MM.1S (cell line): ENCODE measurements around the gene REELD1.

Experiments
- DNase-seq: peaks from one replicate; pipeline ENCODE4 v3.0.0-alpha.2; 2015
- H2AFZ ChIP-seq: fragments of 300-600 bp; sonication (generic); 2 replicates; pipeline ENCODE4 v1.6.0; 2016; ENCODE audit warnings: antibody characterized with exemption, low read length
- H3F3A ChIP-seq: fragments of 300-600 bp; sonication (generic); 2 replicates; pipeline ENCODE4 v1.6.1; 2016; ENCODE audit warnings: mild to moderate bottlenecking, antibody characterized with exemption, low read length, moderate library complexity, mixed read lengths; ENCODE audit not compliant: insufficient read depth
- H3K27ac ChIP-seq: fragments of 300-600 bp; sonication (generic); 2 replicates; pipeline ENCODE4 v1.5.1; 2016; ENCODE audit warnings: mild to moderate bottlenecking, low read length
- H3K27me3 ChIP-seq: fragments of 300-600 bp; sonication (generic); replicated peaks from 2 replicates; pipeline ENCODE4 v1.6.0; 2016; ENCODE audit warnings: low read length; ENCODE audit not compliant: insufficient read depth
- H3K36me3 ChIP-seq: fragments of 300-600 bp; sonication (generic); replicated peaks from 2 replicates; pipeline ENCODE4 v1.6.1; 2016; ENCODE audit warnings: mild to moderate bottlenecking, low read length, mixed read lengths; ENCODE audit not compliant: insufficient read depth
- H3K4me1 ChIP-seq: fragments of 300-600 bp; sonication (generic); 2 replicates; pipeline ENCODE4 v1.6.1; 2016; ENCODE audit warnings: low read length, mixed read lengths
- H3K4me2 ChIP-seq: fragments of 300-600 bp; sonication (generic); 2 replicates; pipeline ENCODE4 v1.6.0; 2016; ENCODE audit warnings: low read depth, low read length
- H3K4me3 ChIP-seq: fragments of 300-600 bp; sonication (generic); 2 replicates; pipeline ENCODE4 v1.5.1; 2016; ENCODE audit warnings: low read length, mixed read lengths
- H3K79me2 ChIP-seq: fragments of 300-600 bp; sonication (generic); 2 replicates; pipeline ENCODE4 v1.6.1; 2016; ENCODE audit warnings: mixed run types, low read length, mixed read lengths
- H3K9ac ChIP-seq: fragments of 300-600 bp; sonication (generic); 2 replicates; pipeline ENCODE4 v1.6.1; 2016; ENCODE audit warnings: low read length, mixed read lengths
- H3K9me2 ChIP-seq: fragments of 300-600 bp; sonication (generic); replicated peaks from 2 replicates; pipeline ENCODE4 v1.6.1; 2016; ENCODE audit warnings: mild to moderate bottlenecking, low read length, mixed read lengths; ENCODE audit not compliant: insufficient read depth
- H3K9me3 ChIP-seq: fragments of 300-600 bp; sonication (generic); replicated peaks from 2 replicates; pipeline ENCODE4 v1.6.1; 2016; ENCODE audit warnings: mild to moderate bottlenecking, low read length, mixed read lengths; ENCODE audit not compliant: insufficient read depth
- H4K20me1 ChIP-seq: fragments of 300-600 bp; sonication (generic); 2 replicates; pipeline ENCODE4 v1.6.1; 2016; ENCODE audit warnings: mild to moderate bottlenecking, low read length, moderate library complexity, mixed read lengths; ENCODE audit not compliant: insufficient read depth
- EZH2 ChIP-seq: fragments of 300-600 bp; sonication (generic); optimal IDR thresholded peaks from 2 replicates; pipeline ENCODE3; 2017; ENCODE audit warnings: low read depth, mild to moderate bottlenecking, antibody characterized with exemption, low read length, mixed read lengths
- EZH2phosphoT487 ChIP-seq: fragments of 300-600 bp; sonication (generic); IDR thresholded peaks from 2 replicates; pipeline ENCODE4 v1.6.1; 2018; ENCODE audit warnings: antibody characterized with exemption, low read length
- TF ChIP-seq, protein P1 (sequence below): fragments of 300-600 bp; sonication (generic); IDR thresholded peaks from 2 replicates; pipeline ENCODE4 v1.5.1; 2016; ENCODE audit warnings: antibody characterized with exemption, low read length, mixed read lengths

Gene REELD1

GRCh38 chr4:146178126-146178525, 36.2 kb upstream of the REELD1 start:
- H3K4me1 ChIP-seq = peaks cover 14% of the 10 kb centered on the region
- no peaks in the 10 kb centered on the region for H3K9me2 ChIP-seq
- H3K27me3 ChIP-seq = no peaks in the 10 kb centered on the region
- DNase-seq = no peak
- no peak overlapping the region for H3K27ac ChIP-seq
- no peak overlapping the region for H3K4me2 ChIP-seq
- no peak overlapping the region for H3K4me3 ChIP-seq
- peaks cover 74% of the 10 kb centered on the region for H3K79me2 ChIP-seq
- TF ChIP-seq EZH2 = no peak
- TF ChIP-seq EZH2phosphoT487 = no peak
- TF ChIP-seq, protein P1, sequence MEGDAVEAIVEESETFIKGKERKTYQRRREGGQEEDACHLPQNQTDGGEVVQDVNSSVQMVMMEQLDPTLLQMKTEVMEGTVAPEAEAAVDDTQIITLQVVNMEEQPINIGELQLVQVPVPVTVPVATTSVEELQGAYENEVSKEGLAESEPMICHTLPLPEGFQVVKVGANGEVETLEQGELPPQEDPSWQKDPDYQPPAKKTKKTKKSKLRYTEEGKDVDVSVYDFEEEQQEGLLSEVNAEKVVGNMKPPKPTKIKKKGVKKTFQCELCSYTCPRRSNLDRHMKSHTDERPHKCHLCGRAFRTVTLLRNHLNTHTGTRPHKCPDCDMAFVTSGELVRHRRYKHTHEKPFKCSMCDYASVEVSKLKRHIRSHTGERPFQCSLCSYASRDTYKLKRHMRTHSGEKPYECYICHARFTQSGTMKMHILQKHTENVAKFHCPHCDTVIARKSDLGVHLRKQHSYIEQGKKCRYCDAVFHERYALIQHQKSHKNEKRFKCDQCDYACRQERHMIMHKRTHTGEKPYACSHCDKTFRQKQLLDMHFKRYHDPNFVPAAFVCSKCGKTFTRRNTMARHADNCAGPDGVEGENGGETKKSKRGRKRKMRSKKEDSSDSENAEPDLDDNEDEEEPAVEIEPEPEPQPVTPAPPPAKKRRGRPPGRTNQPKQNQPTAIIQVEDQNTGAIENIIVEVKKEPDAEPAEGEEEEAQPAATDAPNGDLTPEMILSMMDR = no peak
- H3K9ac ChIP-seq = no peak overlapping the region
- no peaks in the 10 kb centered on the region; the same call in 1 of the 2 replicates for H3K36me3 ChIP-seq
- H3K9me3 ChIP-seq = no peaks in the 10 kb centered on the region
- no peaks in the 10 kb centered on the region for H4K20me1 ChIP-seq
- H2AFZ ChIP-seq = no peak overlapping the region
- 0 out of 2 replicates have a peak, but pooled peaks cover 4% of the 10 kb centered on the region for H3F3A ChIP-seq

- H4K20me1 ChIP-seq = no peaks in the 10 kb centered on the region
- peaks cover 80% of the 10 kb centered on the region for H3K79me2 ChIP-seq
- H3K36me3 ChIP-seq = peaks cover 2% of the 10 kb centered on the region; the same call in 1 of the 2 replicates
- no peak overlapping the region for H3K4me2 ChIP-seq
- no peaks in the 10 kb centered on the region for H3K9me2 ChIP-seq
- no peak overlapping the region for H2AFZ ChIP-seq
- H3K4me1 ChIP-seq = peaks cover 14% of the 10 kb centered on the region
- no peak for TF ChIP-seq EZH2
- H3K27ac ChIP-seq = no peak overlapping the region
- H3F3A ChIP-seq = 0 out of 2 replicates have a peak, but pooled peaks cover 4% of the 10 kb centered on the region
- no peaks in the 10 kb centered on the region for H3K27me3 ChIP-seq
- no peak overlapping the region for H3K4me3 ChIP-seq
- no peak overlapping the region for H3K9ac ChIP-seq
- H3K9me3 ChIP-seq = no peaks in the 10 kb centered on the region
- no peak for DNase-seq
Observed at GRCh38 chr4:146179784-146180370, 34.5 kb upstream of the REELD1 start.

- Histone ChIP-seq H3K9me3 (no peaks in the 10 kb centered on the region), H3K4me1 (peaks cover 7% of the 10 kb centered on the region; the same call in 1 of the 2 replicates), H4K20me1 (no peaks in the 10 kb centered on the region), H3K36me3 (peaks cover 14% of the 10 kb centered on the region; the same call in 1 of the 2 replicates), H3K4me3 (no peak overlapping the region), H3K9ac (no peak overlapping the region), H3K27ac (no peak overlapping the region), H3K27me3 (no peaks in the 10 kb centered on the region), H3K4me2 (no peak overlapping the region), H2AFZ (no peak overlapping the region), H3K79me2 (peaks cover 62% of the 10 kb centered on the region), H3K9me2 (no peaks in the 10 kb centered on the region), H3F3A (0 out of 2 replicates have a peak, but pooled peaks cover 4% of the 10 kb centered on the region)
- TF ChIP-seq, protein P1 = no peak
- no peak for TF ChIP-seq EZH2
- TF ChIP-seq EZH2phosphoT487 = no peak
- DNase-seq = no peak
Observed at GRCh38 chr4:146182443-146182842, 31.9 kb upstream of the REELD1 start.

- Histone ChIP-seq H2AFZ (no peak overlapping the region), H3K9me2 (no peaks in the 10 kb centered on the region), H3K9me3 (no peaks in the 10 kb centered on the region), H3F3A (0 out of 2 replicates have a peak, but pooled peaks cover 4% of the 10 kb centered on the region), H3K9ac (no peak overlapping the region), H3K4me1 (peaks cover 7% of the 10 kb centered on the region; the same call in 1 of the 2 replicates), H3K4me2 (no peak overlapping the region), H3K36me3 (peaks cover 15% of the 10 kb centered on the region; the same call in 1 of the 2 replicates), H3K4me3 (no peak overlapping the region), H3K27ac (no peak overlapping the region), H3K27me3 (no peaks in the 10 kb centered on the region), H3K79me2 (peaks cover 55% of the 10 kb centered on the region), H4K20me1 (no peaks in the 10 kb centered on the region; the same call in 1 of the 2 replicates)
- no peak for DNase-seq
- TF ChIP-seq, protein P1 = no peak
- TF ChIP-seq EZH2 (no peak), EZH2phosphoT487 (no peak)
Observed at GRCh38 chr4:146183209-146183608, 31.1 kb upstream of the REELD1 start.
